Activated T-helper 17 cell treated with anti-CD3 and anti-CD28 coated beads, Interleukin-2, amount 50 U/mL, for 72 hours (primary cell): ENCODE measurements around the gene PIP4K2A. TPM values are rescaled to one million over a fixed set of nuclear protein-coding genes. Genes with fewer than 3 reads are reported as not detected.
"Not testable (repeated sequence)": the region's sequence is repeated elsewhere in the genome, so short reads cannot be mapped to it uniquely, and the experiment has no call there.

Source experiments
- ATAC-seq: fragments of 150-1000 bp; cut with Tn5 transposase; replicated peaks from 2 replicates; pipeline ENCODE4 v1.10.0; 2021; ENCODE audit warnings: mild to moderate bottlenecking, moderate library complexity
- H3K27ac Mint-ChIP-seq: one replicate; pipeline ENCODE4 v1.8.0; 2022; ENCODE audit warnings: mixed read lengths
- H3K27me3 Mint-ChIP-seq: one replicate; pipeline ENCODE4 v1.8.0; 2022; ENCODE audit warnings: mixed read lengths
- H3K36me3 Mint-ChIP-seq: one replicate; pipeline ENCODE4 v1.8.0; 2022; ENCODE audit warnings: low read depth, mild to moderate bottlenecking, mixed read lengths
- H3K4me1 Mint-ChIP-seq: one replicate; pipeline ENCODE4 v1.8.0; 2022; ENCODE audit warnings: mixed read lengths
- H3K4me3 Mint-ChIP-seq: one replicate; pipeline ENCODE4 v1.8.0; 2022; ENCODE audit warnings: mild to moderate bottlenecking, mixed read lengths
- H3K9me3 Mint-ChIP-seq: one replicate; pipeline ENCODE4 v1.8.0; 2022; ENCODE audit warnings: mixed read lengths
- total RNA-seq, 2 donors: library from RNA; stranded (reverse); gene quantifications; one replicate each; pipeline ENCODE4 v1.2.3, GENCODE V29; 2022

Gene PIP4K2A
- total RNA-seq, 2 donors from 2014 or later, result 86.1 to 111 TPM

- Mint-ChIP-seq H3K4me1 (peaks cover 47% of the 10 kb centered on the region), H3K9me3 (no peaks in the 10 kb centered on the region), H3K27me3 (no peaks in the 10 kb centered on the region), H3K4me3 (peak overlapping the region; percentile 83), H3K36me3 (peaks cover 4% of the 10 kb centered on the region), H3K27ac (peak overlapping the region; percentile 86)
- ATAC-seq, result peak; percentile 8
Measured at GRCh38 chr10:22693860-22694259, 20.5 kb downstream of the PIP4K2A start.

GRCh38 chr10:22693371-22693784 is 21.0 kb downstream of the PIP4K2A start:
- Mint-ChIP-seq H3K4me3 (peak overlapping the region; percentile 83), H3K9me3 (no peaks in the 10 kb centered on the region), H3K27ac (peak overlapping the region; percentile 86), H3K4me1 (peaks cover 47% of the 10 kb centered on the region), H3K36me3 (peaks cover 4% of the 10 kb centered on the region), H3K27me3 (no peaks in the 10 kb centered on the region)
- ATAC-seq, result peak; percentile 93

- peaks cover 48% of the 10 kb centered on the region for H3K4me1 Mint-ChIP-seq
Measured at GRCh38 chr10:22692119-22692518, 22.3 kb downstream of the PIP4K2A start.

GRCh38 chr10:22690614-22691431 is 23.6 kb downstream of the PIP4K2A start:
- no peaks in the 10 kb centered on the region for H3K9me3 Mint-ChIP-seq
- peak overlapping the region; percentile 78 for H3K27ac Mint-ChIP-seq
- H3K4me1 Mint-ChIP-seq, result peaks cover 50% of the 10 kb centered on the region
- peaks cover 9% of the 10 kb centered on the region for H3K36me3 Mint-ChIP-seq
- H3K27me3 Mint-ChIP-seq, result no peaks in the 10 kb centered on the region
- H3K4me3 Mint-ChIP-seq, result peak overlapping the region; percentile 25
- no peak for ATAC-seq

More at GRCh38 chr10:22692119-22692518, 22.3 kb downstream of the PIP4K2A start:
- not testable (repeated sequence) for H3K36me3 Mint-ChIP-seq, H3K9me3 Mint-ChIP-seq, H3K27me3 Mint-ChIP-seq, ATAC-seq
- Mint-ChIP-seq H3K27ac (peak overlapping the region; percentile 86), H3K4me3 (peak overlapping the region; percentile 83)

GRCh38 chr10:22690158-22690557 is 24.2 kb downstream of the PIP4K2A start:
- Mint-ChIP-seq H3K27me3 (no peaks in the 10 kb centered on the region), H3K27ac (peak overlapping the region; percentile 43), H3K36me3 (peaks cover 12% of the 10 kb centered on the region), H3K4me3 (peak overlapping the region; percentile 5), H3K9me3 (no peaks in the 10 kb centered on the region), H3K4me1 (peaks cover 47% of the 10 kb centered on the region)
- ATAC-seq, result no peak

GRCh38 chr10:22686347-22686746 is 28.0 kb downstream of the PIP4K2A start:
- H3K27me3 Mint-ChIP-seq, result no peaks in the 10 kb centered on the region
- no peaks in the 10 kb centered on the region for H3K9me3 Mint-ChIP-seq
- H3K4me3 Mint-ChIP-seq, result no peak overlapping the region
- peaks cover 59% of the 10 kb centered on the region for H3K4me1 Mint-ChIP-seq
- H3K27ac Mint-ChIP-seq, result no peak overlapping the region
- peaks cover 35% of the 10 kb centered on the region for H3K36me3 Mint-ChIP-seq
- ATAC-seq, result no peak

- no peak overlapping the region for H3K27ac Mint-ChIP-seq
- H3K4me1 Mint-ChIP-seq, result peaks cover 58% of the 10 kb centered on the region
- H3K36me3 Mint-ChIP-seq, result peaks cover 35% of the 10 kb centered on the region
- no peaks in the 10 kb centered on the region for H3K27me3 Mint-ChIP-seq
- H3K9me3 Mint-ChIP-seq, result no peaks in the 10 kb centered on the region
- no peak for ATAC-seq
- no peak overlapping the region for H3K4me3 Mint-ChIP-seq
Measured at GRCh38 chr10:22685926-22686325, 28.5 kb downstream of the PIP4K2A start.

GRCh38 chr10:22684699-22685098 is 29.7 kb downstream of the PIP4K2A start:
- ATAC-seq, result no peak
- Mint-ChIP-seq H3K9me3 (no peaks in the 10 kb centered on the region), H3K4me1 (peaks cover 57% of the 10 kb centered on the region), H3K27me3 (no peaks in the 10 kb centered on the region), H3K4me3 (peak overlapping the region; percentile 87), H3K27ac (peak overlapping the region; percentile 97), H3K36me3 (peaks cover 35% of the 10 kb centered on the region)

- H3K9me3 Mint-ChIP-seq, result no peaks in the 10 kb centered on the region
- H3K27ac Mint-ChIP-seq, result peak overlapping the region; percentile 97
- H3K4me1 Mint-ChIP-seq, result peaks cover 68% of the 10 kb centered on the region
- H3K4me3 Mint-ChIP-seq, result peak overlapping the region; percentile 87
- peaks cover 35% of the 10 kb centered on the region for H3K36me3 Mint-ChIP-seq
- no peaks in the 10 kb centered on the region for H3K27me3 Mint-ChIP-seq
- no peak for ATAC-seq
Measured at GRCh38 chr10:22683140-22683389, 31.3 kb downstream of the PIP4K2A start.

- no peaks in the 10 kb centered on the region for H3K9me3 Mint-ChIP-seq
- peaks cover 69% of the 10 kb centered on the region for H3K4me1 Mint-ChIP-seq
- peaks cover 35% of the 10 kb centered on the region for H3K36me3 Mint-ChIP-seq
- peak overlapping the region; percentile 97 for H3K27ac Mint-ChIP-seq
- ATAC-seq, result peak; percentile 54
- peak overlapping the region; percentile 87 for H3K4me3 Mint-ChIP-seq
- no peaks in the 10 kb centered on the region for H3K27me3 Mint-ChIP-seq
Measured at GRCh38 chr10:22682237-22683139, 31.9 kb downstream of the PIP4K2A start.

GRCh38 chr10:22681783-22682183 is 32.6 kb downstream of the PIP4K2A start:
- Mint-ChIP-seq H3K27ac (peak overlapping the region; percentile 97), H3K27me3 (no peaks in the 10 kb centered on the region), H3K4me1 (peaks cover 67% of the 10 kb centered on the region)

GRCh38 chr10:22681301-22681700 is 33.1 kb downstream of the PIP4K2A start:
- Mint-ChIP-seq H3K4me3 (peak overlapping the region; percentile 87), H3K36me3 (peaks cover 29% of the 10 kb centered on the region), H3K27ac (peak overlapping the region; percentile 97), H3K9me3 (no peaks in the 10 kb centered on the region), H3K4me1 (peaks cover 71% of the 10 kb centered on the region), H3K27me3 (no peaks in the 10 kb centered on the region)
- no peak for ATAC-seq

More at GRCh38 chr10:22681783-22682183, 32.6 kb downstream of the PIP4K2A start:
- peaks cover 31% of the 10 kb centered on the region for H3K36me3 Mint-ChIP-seq
- ATAC-seq, result peak; percentile 63
- H3K4me3 Mint-ChIP-seq, result peak overlapping the region; percentile 87
- H3K9me3 Mint-ChIP-seq, result no peaks in the 10 kb centered on the region

- H3K4me1 Mint-ChIP-seq, result peaks cover 68% of the 10 kb centered on the region
- H3K9me3 Mint-ChIP-seq, result no peaks in the 10 kb centered on the region
- no peaks in the 10 kb centered on the region for H3K27me3 Mint-ChIP-seq
- H3K4me3 Mint-ChIP-seq, result peak overlapping the region; percentile 68
- H3K36me3 Mint-ChIP-seq, result peaks cover 30% of the 10 kb centered on the region
- ATAC-seq, result no peak
- peak overlapping the region; percentile 78 for H3K27ac Mint-ChIP-seq
Measured at GRCh38 chr10:22679608-22680007, 34.8 kb downstream of the PIP4K2A start.

- H3K4me1 Mint-ChIP-seq, result peaks cover 66% of the 10 kb centered on the region
- peak overlapping the region; percentile 68 for H3K4me3 Mint-ChIP-seq
- H3K27ac Mint-ChIP-seq, result peak overlapping the region; percentile 88
- no peaks in the 10 kb centered on the region for H3K27me3 Mint-ChIP-seq
- ATAC-seq, result no peak
- H3K36me3 Mint-ChIP-seq, result peaks cover 11% of the 10 kb centered on the region
- H3K9me3 Mint-ChIP-seq, result no peaks in the 10 kb centered on the region
Measured at GRCh38 chr10:22677333-22677732, 37.0 kb downstream of the PIP4K2A start.
